GM21737 (cell line): ENCODE results near the gene CPA1.
"Not testable (repeated sequence)": the region's sequence is repeated elsewhere in the genome, so short reads cannot be mapped to it uniquely, and the experiment has no call there.

Experiments used
- ATAC-seq: cut with Tn5 transposase; IDR thresholded peaks from one replicate; pipeline ENCODE4 v1.9.1; 2021; ENCODE audit warnings: mild to moderate bottlenecking, moderate library complexity; ENCODE audit not compliant: unreplicated experiment

CPA1 gene

DNA sequence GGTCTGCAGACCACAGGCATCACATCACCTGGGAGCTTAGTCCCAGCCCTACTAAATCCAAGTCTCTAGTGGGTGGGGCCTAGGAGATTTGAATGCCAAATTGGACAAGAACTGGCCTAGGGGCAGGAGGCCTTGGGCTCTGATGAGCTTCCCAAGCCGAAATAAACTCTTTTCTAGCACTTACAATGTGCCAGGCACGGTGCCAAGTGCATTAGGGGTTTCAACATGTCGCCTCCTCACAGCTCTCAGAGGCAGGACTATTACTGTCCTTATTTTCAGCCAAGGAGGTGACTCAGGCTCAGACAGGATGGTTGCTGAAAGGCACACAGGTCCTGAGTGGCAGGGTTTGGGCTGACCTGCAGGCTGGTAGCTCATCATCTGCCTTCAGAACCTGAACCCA lies 9.2 kb upstream of the CPA1 start:
- ATAC-seq: no peak

DNA sequence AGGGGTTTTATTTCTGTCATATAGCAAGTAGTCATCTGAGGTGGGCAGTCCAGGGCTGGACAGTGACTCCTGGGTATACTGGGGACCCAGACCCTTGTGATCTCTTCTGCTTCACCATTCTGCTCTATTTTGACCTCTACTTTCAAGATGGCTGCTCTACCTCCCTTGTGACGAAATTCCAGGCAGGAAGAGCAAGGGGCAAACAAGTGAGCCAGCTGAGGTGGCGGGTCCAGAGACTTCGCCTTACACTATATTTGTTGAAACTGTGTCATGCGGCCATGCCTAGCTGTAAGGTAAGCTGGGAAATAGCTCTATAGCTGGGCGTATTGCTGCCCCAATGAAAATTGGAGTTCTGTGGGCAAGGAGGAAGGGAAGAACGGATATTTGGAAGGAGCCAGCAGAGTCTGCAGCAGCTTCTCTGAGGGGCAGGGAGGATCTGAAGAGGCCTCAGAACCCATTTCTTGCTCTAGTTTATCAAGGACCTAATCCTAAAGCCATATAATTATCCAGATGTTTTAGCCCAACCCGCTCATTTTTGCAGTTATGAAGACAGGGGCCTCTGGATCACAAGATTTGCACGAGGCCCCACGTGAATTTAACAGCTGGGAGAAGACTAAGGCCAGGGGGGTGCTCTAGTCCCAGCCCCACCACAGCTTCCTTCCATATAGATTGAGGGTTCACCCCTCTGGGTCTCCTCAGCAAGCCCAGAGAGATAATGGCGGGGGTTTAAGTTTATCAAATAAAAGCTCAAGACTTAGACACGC lies 7.7 kb upstream of the CPA1 start:
- no peak for ATAC-seq

DNA sequence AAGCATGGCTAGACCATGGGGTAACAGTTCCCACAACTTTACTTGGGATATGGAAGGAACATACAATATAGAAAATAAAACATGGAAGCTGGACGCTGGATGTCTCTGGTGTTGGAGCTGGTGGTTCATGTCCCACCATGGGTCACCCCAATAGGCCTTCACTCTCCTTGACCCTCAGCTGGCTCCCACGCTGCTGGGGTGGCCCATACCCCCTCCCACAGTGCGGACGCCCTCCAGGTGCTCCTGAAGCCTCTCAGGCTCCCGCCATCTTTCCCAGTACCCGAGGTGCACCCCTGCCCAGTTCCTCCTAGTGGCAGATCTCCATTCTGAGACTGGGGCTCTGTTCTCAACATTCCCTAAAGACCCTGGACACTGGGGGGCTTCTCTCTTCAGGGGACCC lies 5.8 kb upstream of the CPA1 start:
- no peak for ATAC-seq

DNA sequence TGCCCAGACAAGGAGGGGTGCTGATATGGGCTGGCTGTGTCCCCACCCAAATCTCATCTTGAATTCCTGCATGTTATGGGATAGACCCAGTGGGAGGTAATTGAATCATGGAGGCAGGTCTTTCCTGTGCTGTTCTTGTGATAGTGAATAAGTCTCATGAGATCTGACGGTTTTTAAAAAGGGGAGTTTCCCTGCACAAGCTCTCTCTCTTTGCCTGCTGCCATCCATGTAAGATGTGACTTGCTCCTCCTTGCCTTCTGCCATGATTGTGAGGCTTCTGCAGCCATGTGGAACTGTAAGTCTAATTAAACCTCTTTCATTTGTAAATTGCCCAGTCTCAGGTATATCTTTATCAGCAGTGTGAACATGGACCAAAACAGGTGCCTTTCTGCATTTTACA lies 3.8 kb upstream of the CPA1 start:
- not testable (repeated sequence) for ATAC-seq

DNA sequence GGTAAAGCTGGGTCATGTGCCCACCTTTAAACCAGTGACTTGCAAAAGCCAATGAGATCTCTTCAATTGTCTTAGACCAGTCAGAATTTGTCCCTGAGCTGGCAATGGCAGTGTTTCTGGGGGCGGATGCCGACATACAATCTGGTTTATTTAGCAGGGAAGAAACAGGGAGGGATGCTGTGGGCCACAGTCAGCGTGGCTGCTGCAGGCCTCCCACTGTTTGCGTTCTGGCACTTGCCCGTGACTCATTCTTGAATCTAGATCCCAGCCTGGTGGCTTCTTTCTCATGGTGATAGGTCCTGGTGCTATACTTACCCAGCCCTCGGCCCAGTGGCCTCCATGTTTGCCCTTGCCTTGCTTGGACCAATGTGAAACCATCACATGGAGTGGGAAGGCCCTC lies 3.1 kb upstream of the CPA1 start:
- no peak for ATAC-seq

DNA sequence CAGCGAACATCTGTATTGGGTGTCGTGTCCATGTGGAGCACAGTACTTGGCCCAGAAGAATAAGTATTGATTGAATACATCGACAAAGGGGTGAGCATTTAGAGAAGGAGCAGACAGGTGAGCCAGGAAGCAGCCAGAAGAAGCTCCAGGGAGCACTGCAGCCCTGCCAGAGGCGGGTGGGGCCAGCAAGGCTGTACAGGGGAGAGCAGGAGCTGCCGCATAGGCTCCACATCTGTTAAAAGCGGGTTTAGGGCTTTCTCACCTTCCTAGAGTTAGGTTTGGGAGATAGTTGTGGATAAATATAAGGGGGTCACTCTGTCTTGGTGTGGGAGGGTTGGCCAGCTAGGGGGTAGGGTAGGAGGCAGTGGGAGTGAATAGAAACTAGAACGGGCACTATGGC lies 1.3 kb upstream of the CPA1 start:
- no peak for ATAC-seq

DNA sequence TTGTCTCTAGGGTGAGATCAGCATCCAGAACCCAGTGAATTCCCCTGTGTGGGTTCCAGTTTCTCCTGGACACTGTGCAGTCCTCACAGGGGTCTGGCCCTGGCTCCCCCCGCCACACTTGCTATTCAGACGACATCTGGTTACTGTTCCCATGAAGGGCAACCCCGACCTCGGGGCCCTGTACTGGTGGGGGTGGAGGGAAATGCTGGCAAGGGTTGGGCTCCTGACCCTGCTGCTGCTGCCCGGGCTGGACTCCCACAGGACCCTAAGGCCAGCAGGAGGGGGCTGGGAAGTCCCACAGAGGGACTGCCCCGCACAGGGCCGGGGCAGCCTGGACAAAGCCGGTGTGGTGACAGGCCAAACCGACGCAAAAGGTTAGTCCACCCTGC lies 768 bp upstream of the CPA1 start:
- no peak for ATAC-seq

DNA sequence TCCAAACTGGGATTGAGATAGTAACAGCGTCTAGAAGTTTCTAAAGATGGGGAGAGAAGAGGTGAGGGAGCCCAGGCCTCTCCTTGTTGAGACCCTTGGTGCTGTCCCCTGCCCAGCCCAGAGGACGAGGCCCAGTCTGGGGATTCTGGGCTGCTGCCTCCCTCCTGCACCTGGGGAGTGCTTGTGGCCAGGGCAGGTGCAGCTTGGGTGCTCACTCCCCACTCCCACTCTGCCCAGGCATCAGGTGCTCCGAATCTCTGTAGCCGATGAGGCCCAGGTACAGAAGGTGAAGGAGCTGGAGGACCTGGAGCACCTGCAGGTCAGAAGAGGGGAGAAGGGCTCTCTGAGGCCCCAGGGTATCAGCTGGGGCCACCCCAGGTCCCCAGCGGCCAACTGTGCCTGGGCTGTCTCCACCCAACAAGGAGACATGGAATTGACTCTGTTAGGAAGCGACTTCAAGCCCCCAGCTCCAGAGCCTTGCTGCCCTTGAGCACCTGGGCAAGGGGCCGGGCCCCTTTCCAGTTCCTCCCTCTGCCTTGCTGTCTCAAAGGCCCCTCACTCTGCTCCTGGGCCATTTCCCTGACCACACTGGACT lies 664 bp downstream of the CPA1 start:
- no peak for ATAC-seq

DNA sequence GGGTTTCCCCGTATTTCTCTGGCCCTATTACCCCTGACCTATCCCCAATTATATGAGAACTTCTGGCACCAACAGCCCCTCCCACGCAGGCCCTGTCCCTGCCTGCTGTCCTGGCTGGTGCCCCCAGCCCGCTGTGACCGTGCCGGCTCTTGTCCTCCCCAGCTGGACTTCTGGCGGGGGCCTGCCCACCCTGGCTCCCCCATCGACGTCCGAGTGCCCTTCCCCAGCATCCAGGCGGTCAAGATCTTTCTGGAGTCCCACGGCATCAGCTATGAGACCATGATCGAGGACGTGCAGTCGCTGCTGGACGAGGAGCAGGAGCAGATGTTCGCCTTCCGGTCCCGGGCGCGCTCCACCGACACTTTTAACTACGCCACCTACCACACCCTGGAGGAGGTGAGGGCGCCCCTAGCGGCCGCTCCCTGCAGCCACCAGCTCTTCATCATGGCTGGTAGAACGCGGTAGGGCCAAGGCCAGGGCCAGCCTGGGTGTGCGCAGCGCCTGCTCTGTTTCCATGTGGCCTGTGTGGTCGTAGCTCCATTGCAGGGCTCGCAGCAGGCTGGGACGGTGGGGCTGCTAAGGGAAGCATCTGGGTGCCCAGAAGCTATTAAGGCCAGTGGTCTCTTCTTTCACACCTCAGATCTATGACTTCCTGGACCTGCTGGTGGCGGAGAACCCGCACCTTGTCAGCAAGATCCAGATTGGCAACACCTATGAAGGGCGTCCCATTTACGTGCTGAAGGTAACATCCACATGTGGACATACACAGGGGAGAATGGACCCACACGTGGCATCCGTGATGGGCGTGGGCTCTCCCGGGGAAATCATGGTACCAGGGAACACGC lies 1.4 kb downstream of the CPA1 start:
- ATAC-seq: no peak

DNA sequence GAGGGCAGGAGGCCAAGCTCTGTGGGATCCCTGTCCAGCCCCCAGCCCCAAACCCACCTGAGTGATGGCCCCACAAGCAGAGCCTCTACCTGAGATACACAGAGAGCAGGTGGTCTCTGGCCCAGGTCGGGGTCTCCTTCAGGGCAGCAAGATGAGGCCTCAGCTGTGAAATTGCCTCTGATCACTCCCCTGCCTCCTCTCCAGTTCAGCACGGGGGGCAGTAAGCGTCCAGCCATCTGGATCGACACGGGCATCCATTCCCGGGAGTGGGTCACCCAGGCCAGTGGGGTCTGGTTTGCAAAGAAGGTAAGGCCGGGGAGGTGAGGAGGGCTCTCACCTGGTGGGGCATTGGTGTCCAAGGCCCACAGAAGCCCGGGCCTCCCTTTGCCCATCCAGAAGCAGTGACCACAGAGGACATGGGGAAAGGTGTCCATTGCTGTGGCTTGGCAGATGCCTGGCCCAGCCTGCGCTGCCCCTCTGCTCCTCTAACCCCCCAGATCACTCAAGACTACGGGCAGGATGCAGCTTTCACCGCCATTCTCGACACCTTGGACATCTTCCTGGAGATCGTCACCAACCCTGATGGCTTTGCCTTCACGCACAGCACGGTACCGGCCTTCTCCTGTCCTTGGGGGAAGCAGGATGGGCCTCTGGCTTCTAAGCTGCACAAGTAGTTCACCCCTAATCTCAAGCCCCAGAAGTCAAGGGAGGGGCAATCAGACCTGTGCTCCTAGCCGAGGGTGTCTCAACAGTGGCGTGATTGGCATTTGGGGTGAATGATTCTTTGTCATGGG lies 3.1 kb downstream of the CPA1 start:
- ATAC-seq: no peak

DNA sequence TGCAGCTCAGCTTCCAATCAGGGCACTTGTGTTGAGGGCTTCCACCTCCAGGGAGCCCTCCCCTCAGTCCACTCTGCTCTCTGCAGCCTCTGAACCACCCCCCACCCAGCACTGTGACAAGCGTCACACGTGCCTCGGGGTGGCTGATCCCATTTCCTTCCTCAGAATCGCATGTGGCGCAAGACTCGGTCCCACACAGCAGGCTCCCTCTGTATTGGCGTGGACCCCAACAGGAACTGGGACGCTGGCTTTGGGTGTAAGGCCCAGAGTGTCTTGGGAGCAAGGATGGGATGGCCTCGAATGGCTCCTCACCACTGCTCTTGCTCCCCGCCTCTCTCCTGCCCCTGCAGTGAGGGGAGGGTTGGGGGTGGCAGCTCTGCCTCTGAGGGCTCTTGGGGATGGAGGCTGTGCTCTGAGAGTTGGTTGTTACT lies 4.1 kb downstream of the CPA1 start:
- ATAC-seq: no peak

DNA sequence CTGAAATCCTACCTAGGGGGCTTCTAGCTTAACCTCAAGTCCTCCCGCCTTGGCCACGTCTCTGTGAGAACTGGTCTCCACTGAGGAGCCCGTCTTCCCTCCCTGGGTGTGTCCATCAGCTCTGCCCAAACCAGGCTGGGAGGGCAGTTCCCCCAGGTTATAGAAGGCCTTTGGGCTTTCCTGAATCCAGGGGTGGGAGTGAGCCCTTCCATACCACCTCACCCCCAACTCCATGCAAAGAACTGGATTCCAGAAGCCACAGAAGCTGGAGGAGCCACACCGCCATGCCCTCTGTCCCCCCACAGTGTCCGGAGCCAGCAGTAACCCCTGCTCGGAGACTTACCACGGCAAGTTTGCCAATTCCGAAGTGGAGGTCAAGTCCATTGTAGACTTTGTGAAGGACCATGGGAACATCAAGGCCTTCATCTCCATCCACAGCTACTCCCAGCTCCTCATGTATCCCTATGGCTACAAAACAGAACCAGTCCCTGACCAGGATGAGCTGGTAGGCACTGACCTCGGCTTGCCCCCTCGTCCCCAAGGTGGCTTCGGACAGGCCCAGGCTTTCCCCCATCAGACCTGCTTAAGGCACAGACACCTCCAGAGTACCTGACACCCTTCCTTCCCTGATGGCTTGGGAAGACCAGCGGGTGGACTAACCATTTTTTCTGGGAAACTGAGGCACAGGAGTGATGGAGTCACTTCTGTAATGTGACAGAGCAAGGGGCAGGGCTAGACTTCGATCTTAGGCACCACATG lies 4.7 kb downstream of the CPA1 start:
- ATAC-seq: no peak

DNA sequence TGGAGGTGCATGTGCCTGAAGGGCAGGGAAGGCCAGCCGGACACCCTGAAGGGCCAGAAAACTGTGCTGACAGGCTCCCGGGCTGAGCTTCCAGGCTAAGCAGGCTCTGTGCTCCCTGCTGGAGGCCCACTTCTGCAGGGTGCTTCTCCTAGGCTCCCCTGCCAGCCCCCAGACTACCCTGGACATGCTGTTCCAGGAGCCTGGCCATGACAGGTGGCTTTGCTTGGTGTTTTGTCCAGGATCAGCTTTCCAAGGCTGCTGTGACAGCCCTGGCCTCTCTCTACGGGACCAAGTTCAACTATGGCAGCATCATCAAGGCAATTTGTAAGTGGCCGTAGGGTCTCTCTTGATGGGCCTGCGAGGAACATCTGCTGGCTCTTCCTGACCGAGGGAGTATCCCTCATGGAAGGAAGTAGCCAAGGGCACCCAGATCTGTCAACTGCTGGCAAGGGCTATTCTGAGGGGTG lies 5.3 kb downstream of the CPA1 start:
- ATAC-seq: no peak

DNA sequence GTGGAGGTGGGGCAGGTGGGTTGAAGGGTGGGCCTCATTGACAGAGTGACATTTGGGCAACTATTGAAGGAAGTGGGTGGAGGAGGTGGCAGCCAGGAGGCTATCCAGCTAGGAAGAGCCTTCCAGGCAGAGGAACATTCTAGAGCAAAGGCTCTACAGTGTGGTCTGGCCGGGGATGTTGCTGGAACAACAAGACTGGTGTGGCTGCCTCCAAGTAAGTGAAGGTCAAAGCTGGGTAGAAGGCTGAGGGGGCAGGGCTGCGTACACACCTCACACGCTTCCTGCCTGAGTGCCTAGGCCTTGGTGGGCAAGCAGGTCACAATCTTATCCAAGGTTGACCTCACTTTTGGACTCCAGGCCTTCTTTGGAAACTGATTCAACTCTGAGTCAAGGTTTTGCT lies 6.6 kb downstream of the CPA1 start:
- no peak for ATAC-seq

DNA sequence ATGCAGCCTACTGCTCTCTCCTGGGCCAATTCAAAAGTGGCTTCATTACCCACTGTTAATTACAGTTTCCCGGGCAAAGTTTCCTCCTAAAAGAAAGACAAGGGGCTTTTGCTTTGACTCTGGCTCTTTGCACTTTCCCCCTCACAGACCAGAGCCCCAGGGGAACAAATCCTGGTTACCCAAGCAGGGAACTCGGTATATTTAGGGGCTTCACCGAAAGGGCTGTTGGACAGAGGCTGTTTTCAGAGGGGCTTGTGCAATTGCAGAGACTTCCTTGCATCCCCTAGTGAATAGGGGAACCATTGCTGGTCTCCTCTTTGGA lies 7.0 kb downstream of the CPA1 start:
- no peak for ATAC-seq

DNA sequence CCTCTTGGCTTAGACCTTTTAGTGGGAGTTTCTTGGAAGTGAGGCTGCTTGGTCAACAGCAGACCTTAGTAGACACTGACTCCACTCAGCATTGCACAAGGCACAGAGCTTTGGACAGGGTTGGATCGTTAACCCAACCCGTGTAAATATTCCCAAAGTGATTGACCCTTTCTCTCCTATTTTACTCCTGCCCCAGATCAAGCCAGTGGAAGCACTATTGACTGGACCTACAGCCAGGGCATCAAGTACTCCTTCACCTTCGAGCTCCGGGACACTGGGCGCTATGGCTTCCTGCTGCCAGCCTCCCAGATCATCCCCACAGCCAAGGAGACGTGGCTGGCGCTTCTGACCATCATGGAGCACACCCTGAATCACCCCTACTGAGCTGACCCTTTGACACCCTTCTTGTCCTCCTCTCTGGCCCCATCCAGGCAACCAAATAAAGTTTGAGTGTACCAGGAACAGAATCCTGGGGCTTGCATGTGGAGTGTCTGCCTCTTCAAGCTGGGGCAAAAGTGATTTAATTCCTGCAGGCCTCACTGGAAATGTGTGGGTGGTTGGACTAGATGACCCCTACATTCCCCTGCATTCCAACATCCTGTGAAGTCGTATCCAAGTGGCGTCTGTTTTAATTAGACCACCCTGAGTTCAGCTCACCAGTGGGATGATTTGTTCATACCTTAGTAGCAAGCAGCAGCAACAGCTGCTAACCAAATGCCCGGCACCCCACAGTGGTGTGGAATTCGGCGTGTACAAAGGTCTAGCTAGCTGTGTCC lies 7.5 kb downstream of the CPA1 start:
- ATAC-seq: no peak

DNA sequence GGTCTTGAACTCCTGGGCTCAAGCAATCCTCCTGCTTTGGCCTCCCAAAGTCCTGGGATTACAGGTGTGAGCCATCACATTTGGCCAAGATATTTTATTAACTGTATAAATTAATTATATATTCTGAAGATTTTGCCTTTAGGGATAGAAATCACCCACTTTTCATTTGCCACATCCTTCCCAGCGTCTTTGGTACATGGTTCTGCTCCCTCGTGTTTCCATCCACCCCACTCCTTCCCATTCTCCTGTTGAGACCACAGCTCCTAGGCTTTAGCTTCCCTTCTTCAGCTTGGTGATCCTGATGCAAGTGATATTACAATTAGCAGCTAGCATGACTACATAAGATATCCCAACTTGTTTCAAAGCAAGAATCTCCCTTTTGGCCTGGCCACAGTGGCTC lies 8.4 kb downstream of the CPA1 start:
- ATAC-seq: no peak

DNA sequence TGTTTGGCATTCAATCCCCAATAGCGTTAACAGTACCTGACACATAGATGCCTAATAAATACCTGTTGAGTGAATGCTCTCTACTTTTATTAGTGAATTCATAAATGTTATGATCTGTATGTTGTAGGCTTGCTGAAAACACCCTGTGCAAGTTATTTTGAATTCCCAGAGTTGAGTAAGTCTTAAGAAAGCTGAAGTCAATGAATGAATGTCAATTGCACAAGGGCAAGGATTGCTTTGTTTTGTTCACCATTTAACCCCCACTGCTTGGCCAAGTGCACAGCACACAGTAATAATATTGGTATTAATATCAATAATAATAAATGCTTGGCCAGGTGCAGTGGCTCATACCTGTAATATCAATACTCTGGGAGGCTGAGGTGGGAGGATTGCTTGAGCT lies 10.2 kb downstream of the CPA1 start:
- ATAC-seq: no peak

DNA sequence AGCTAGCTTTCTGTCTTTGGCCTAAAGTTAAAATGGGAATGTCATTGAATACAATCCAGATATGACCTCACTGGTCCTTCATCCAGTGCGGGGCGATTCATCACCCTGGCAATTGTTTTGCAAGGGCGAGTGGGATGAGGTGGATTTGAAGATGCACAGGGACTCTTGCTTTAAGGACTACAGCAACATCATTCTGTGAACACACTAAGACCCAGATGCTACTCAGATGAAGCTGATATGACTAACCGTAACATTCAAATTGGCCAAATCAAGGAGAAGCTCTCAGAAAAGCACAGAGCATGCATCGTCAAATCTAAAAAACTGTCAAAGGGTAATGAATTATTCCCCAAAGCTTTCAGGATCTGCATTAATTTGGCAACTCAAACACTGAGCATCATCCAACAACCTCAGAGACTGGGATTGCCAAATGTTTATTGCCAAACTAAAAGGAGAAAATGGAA lies 12.8 kb downstream of the CPA1 start:
- ATAC-seq: no peak
